ENCODE data around the gene MUC22. TPM values are rescaled to one million over a fixed set of nuclear protein-coding genes. Genes with fewer than 3 reads are reported as not detected.

Gene MUC22
- total and polyA plus RNA-seq, 2 donors (not counting 1 experiment from before 2014, with no cell fraction given) = not detected

GRCh38 chr6:31033075-31033474 is 22.8 kb downstream of the MUC22 start:
- H3K79me2 ChIP-seq (ENCODE audit: control insufficient read depth, insufficient read depth, low read length) = no peaks in the 10 kb centered on the region
- no peak overlapping the region for H3K4me2 ChIP-seq (ENCODE audit: extremely low read depth, insufficient read depth, low read length)
- TF ChIP-seq EZH2 (IDR thresholded peaks at IDR 0.05; ENCODE audit: low read length, missing control alignments) = no peak
- no peak for TF ChIP-seq CTCF (conservative IDR thresholded peaks at IDR 0.05 in 1 of 2, IDR thresholded peaks at IDR 0.05 in 1 of 2; ENCODE audit: low read depth in 1 of 2, low read length in 2 of 2)
- H3K9ac ChIP-seq (ENCODE audit: insufficient read depth, low read length) = no peak overlapping the region
- no peak overlapping the region for H3K4me3 ChIP-seq (replicated peaks in 1 of 4; ENCODE audit: control extremely low read depth in 1 of 4, insufficient read depth in 1 of 4, low read depth in 3 of 4, low read length in 4 of 4)
- no peak for DNase-seq (ENCODE audit: low read depth in 2 of 2)
- H3K27ac ChIP-seq (ENCODE audit: insufficient read depth, low read length) = no peak overlapping the region
- no peak overlapping the region for H2AFZ ChIP-seq (ENCODE audit: low read length)
- H3K36me3 ChIP-seq (ENCODE audit: control insufficient read depth, insufficient read depth, low read length) = no peaks in the 10 kb centered on the region
- no peaks in the 10 kb centered on the region for H3K9me3 ChIP-seq (ENCODE audit: control insufficient read depth, insufficient read depth, low read depth, low read length)
- H3K4me1 ChIP-seq (ENCODE audit: control insufficient read depth, extremely low read depth, insufficient read depth, low read length) = no peaks in the 10 kb centered on the region
- peaks cover 9% of the 10 kb centered on the region for H3K27me3 ChIP-seq (ENCODE audit: control insufficient read depth, insufficient read depth, low read length)
- no peaks in the 10 kb centered on the region for H4K20me1 ChIP-seq (ENCODE audit: control insufficient read depth, extremely low read depth, insufficient read depth, low read length)

- TF ChIP-seq EZH2 (IDR thresholded peaks at IDR 0.05; ENCODE audit: low read length, missing control alignments) (no peak), CTCF (conservative IDR thresholded peaks at IDR 0.05 in 1 of 2, IDR thresholded peaks at IDR 0.05 in 1 of 2; ENCODE audit: low read depth in 1 of 2, low read length in 2 of 2) (no peak)
- DNase-seq (ENCODE audit: low read depth in 2 of 2) = no peak
- Histone ChIP-seq H2AFZ (ENCODE audit: low read length) (no peak overlapping the region), H4K20me1 (ENCODE audit: control insufficient read depth, extremely low read depth, insufficient read depth, low read length) (no peaks in the 10 kb centered on the region), H3K9ac (ENCODE audit: insufficient read depth, low read length) (no peak overlapping the region), H3K4me3 (replicated peaks in 1 of 4; ENCODE audit: control extremely low read depth in 1 of 4, insufficient read depth in 1 of 4, low read depth in 3 of 4, low read length in 4 of 4) (no peak overlapping the region), H3K36me3 (ENCODE audit: control insufficient read depth, insufficient read depth, low read length) (no peaks in the 10 kb centered on the region), H3K79me2 (ENCODE audit: control insufficient read depth, insufficient read depth, low read length) (no peaks in the 10 kb centered on the region), H3K4me1 (ENCODE audit: control insufficient read depth, extremely low read depth, insufficient read depth, low read length) (no peaks in the 10 kb centered on the region), H3K9me3 (ENCODE audit: control insufficient read depth, insufficient read depth, low read depth, low read length) (no peaks in the 10 kb centered on the region), H3K27ac (ENCODE audit: insufficient read depth, low read length) (no peak overlapping the region), H3K27me3 (ENCODE audit: control insufficient read depth, insufficient read depth, low read length) (peaks cover 12% of the 10 kb centered on the region), H3K4me2 (ENCODE audit: extremely low read depth, insufficient read depth, low read length) (no peak overlapping the region)
Observed at GRCh38 chr6:31035862-31036497, 25.7 kb downstream of the MUC22 start.

GRCh38 chr6:31037169-31037568 is 26.9 kb downstream of the MUC22 start:
- no peaks in the 10 kb centered on the region for H3K9me3 ChIP-seq (ENCODE audit: control insufficient read depth, insufficient read depth, low read depth, low read length)
- H3K9ac ChIP-seq (ENCODE audit: insufficient read depth, low read length) = no peak overlapping the region
- H3K4me3 ChIP-seq (replicated peaks in 1 of 4; ENCODE audit: control extremely low read depth in 1 of 4, insufficient read depth in 1 of 4, low read depth in 3 of 4, low read length in 4 of 4) = no peak overlapping the region
- no peak overlapping the region for H2AFZ ChIP-seq (ENCODE audit: low read length)
- H3K36me3 ChIP-seq (ENCODE audit: control insufficient read depth, insufficient read depth, low read length) = no peaks in the 10 kb centered on the region
- peak in 1 of 2 donors; percentile 13 for DNase-seq (ENCODE audit: low read depth in 2 of 2)
- H3K79me2 ChIP-seq (ENCODE audit: control insufficient read depth, insufficient read depth, low read length) = no peaks in the 10 kb centered on the region
- no peak overlapping the region for H3K27ac ChIP-seq (ENCODE audit: insufficient read depth, low read length)
- H3K27me3 ChIP-seq (ENCODE audit: control insufficient read depth, insufficient read depth, low read length) = peaks cover 13% of the 10 kb centered on the region
- H4K20me1 ChIP-seq (ENCODE audit: control insufficient read depth, extremely low read depth, insufficient read depth, low read length) = no peaks in the 10 kb centered on the region
- H3K4me2 ChIP-seq (ENCODE audit: extremely low read depth, insufficient read depth, low read length) = no peak overlapping the region
- TF ChIP-seq EZH2 (IDR thresholded peaks at IDR 0.05; ENCODE audit: low read length, missing control alignments) (no peak), CTCF (conservative IDR thresholded peaks at IDR 0.05 in 1 of 2, IDR thresholded peaks at IDR 0.05 in 1 of 2; ENCODE audit: low read depth in 1 of 2, low read length in 2 of 2) (no peak)
- no peaks in the 10 kb centered on the region for H3K4me1 ChIP-seq (ENCODE audit: control insufficient read depth, extremely low read depth, insufficient read depth, low read length)

Data from fibroblast of lung (primary cell).